ENCODE data around the gene NAT9.

NAT9 gene

DNA sequence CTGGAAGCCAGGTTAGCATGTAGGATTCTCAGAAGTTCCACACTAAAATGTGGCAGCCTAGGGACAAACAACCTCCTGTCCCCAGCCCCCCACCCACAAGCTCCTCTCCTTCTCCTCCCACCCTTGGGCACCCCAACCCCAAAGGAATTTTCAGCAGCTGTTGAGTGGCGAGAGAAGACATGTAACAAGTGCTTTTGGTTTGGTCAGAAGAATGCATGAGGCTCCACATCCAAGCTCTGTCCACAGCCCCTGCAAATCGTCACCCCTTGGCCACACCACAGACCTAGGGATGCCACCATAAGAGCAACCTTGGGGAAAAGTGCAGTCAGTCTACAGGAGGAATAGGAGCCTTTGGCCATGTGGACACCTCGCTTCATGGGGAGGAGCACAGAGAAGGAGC is 51.0 kb downstream of the NAT9 start:
- FAIRE-seq, result no peak

GRCh38 chr17:74723891-74724290 is 52.3 kb downstream of the NAT9 start:
- FAIRE-seq, result no peak

GRCh38 chr17:74722782-74723181 is 53.4 kb downstream of the NAT9 start:
- FAIRE-seq, result no peak
